Upper lobe of left lung (tissue), 6 donors: ENCODE results near the gene RNF44. TPM values are rescaled to one million over a fixed set of nuclear protein-coding genes. Genes with fewer than 3 reads are reported as not detected.

Source experiments
- ATAC-seq, 2 donors: fragments of 200-7000 bp; cut with Tn5 transposase; one replicate each; pipeline ENCODE4 v1.9.1; 2022; ENCODE audit warnings: mild to moderate bottlenecking in 2 of 2, moderate library complexity in 2 of 2; ENCODE audit not compliant: low FRiP score in 2 of 2
- DNase-seq, 2 donors: peaks; one replicate each; pipeline ENCODE4 v3.0.0-alpha.2; 2019 to 2020
- H3K27ac ChIP-seq, 4 donors: fragments of 200-600 bp; sonication (generic); one replicate each; pipeline ENCODE4 v1.5.1; 2016 to 2019
- H3K27me3 ChIP-seq, 4 donors: fragments of 200-600 bp; sonication (generic); one replicate each; pipeline ENCODE4 v1.5.1; 2017 to 2019
- H3K36me3 ChIP-seq, 4 donors: fragments of 200-600 bp; sonication (generic); one replicate each; pipeline ENCODE4 v1.5.1; 2016 to 2019
- H3K4me1 ChIP-seq, 4 donors: fragments of 200-600 bp; sonication (generic); one replicate each; pipeline ENCODE4 v1.5.1; 2018 to 2019
- H3K4me3 ChIP-seq, 4 donors: fragments of 200-600 bp; sonication (generic); one replicate each; pipeline ENCODE4 v1.5.1; 2017 to 2019; ENCODE audit warnings: mild to moderate bottlenecking in 2 of 4, moderate library complexity in 1 of 4
- H3K9me3 ChIP-seq, 4 donors: fragments of 200-600 bp; sonication (generic); one replicate each; pipeline ENCODE4 v1.5.1; 2018 to 2019
- CTCF ChIP-seq, 6 experiments: fragments of 450-650 bp in 4 of 6; fragments of 200-600 bp in 2 of 6; sonication (generic) in 2 of 6; IDR thresholded peaks; one replicate each; pipeline ENCODE4 v1.5.1; 2016 to 2019; ENCODE audit warnings: antibody characterized with exemption in 6 of 6
- EP300 ChIP-seq, 4 donors: sonication (generic); formaldehyde crosslinking; IDR thresholded peaks; one replicate each; pipeline ENCODE4 v1.5.1; 2017; ENCODE audit warnings: antibody characterized with exemption in 4 of 4, control low read depth in 2 of 4
- POLR2A ChIP-seq, 4 donors: fragments of 450-650 bp; IDR thresholded peaks; one replicate each; pipeline ENCODE4 v1.5.1; 2016 to 2017; ENCODE audit warnings: antibody characterized with exemption in 4 of 4, mild to moderate bottlenecking in 2 of 4
- POLR2AphosphoS5 ChIP-seq, 2 donors: sonication (generic); formaldehyde crosslinking; IDR thresholded peaks; one replicate each; pipeline ENCODE4 v1.5.1; 2017; ENCODE audit warnings: antibody characterized with exemption in 2 of 2
- WGBS, 2 donors: methylation state at CpG; one replicate each; pipeline ENCODE4 v1.1.5; 2017 to 2018; 5-methylcytosine and 5-hydroxymethylcytosine counted together
- total RNA-seq, 6 donors: library from RNA; depleted of rRNA in 4 of 6; stranded (reverse); fragments of >200 nt in 4 of 6; gene quantifications; one replicate each; pipeline versions ENCODE4 v1.1.0 to v1.2.1, GENCODE V29; 2016 to 2021
- donor health status: DM: no; HTN: no; CAD: no; lungs with moderate emphysema.
- donor health status: DM: no; HTN: yes; CAD: no; lungs with severe emphysema.

Gene RNF44
- total RNA-seq, 6 donors from 2014 or later: 13.4 to 76.5 (median 51.7) TPM

GRCh38 chr5:176577312-176578176, 40.3 kb upstream of the RNF44 start:
- no peaks in the 10 kb centered on the region for H3K27me3 ChIP-seq
- TF ChIP-seq EP300 (IDR thresholded peaks at IDR 0.05): no peak
- TF ChIP-seq POLR2A (IDR thresholded peaks at IDR 0.05): no peak
- TF ChIP-seq CTCF (IDR thresholded peaks at IDR 0.05): no peak
- no peak for TF ChIP-seq POLR2AphosphoS5 (IDR thresholded peaks at IDR 0.05)
- 83 to 88% methylated on average over 31 to 33 of the region's 36 CpGs for WGBS, 2 donors
- peaks cover 0 to 7% (median 0%) of the 10 kb centered on the region in 4 donors for H3K4me1 ChIP-seq
- no peaks in the 10 kb centered on the region for H3K36me3 ChIP-seq
- no peak overlapping the region for H3K4me3 ChIP-seq
- peak in 1 of 2 donors; percentile 75 for DNase-seq
- H3K9me3 ChIP-seq: no peaks in the 10 kb centered on the region
- H3K27ac ChIP-seq: no peak overlapping the region
- no peak for ATAC-seq

- Histone ChIP-seq H3K27ac (no peak overlapping the region), H3K36me3 (no peaks in the 10 kb centered on the region), H3K4me1 (peaks cover 0 to 7% (median 0%) of the 10 kb centered on the region in 4 donors), H3K4me3 (no peak overlapping the region), H3K27me3 (no peaks in the 10 kb centered on the region), H3K9me3 (no peaks in the 10 kb centered on the region)
- no peak for ATAC-seq
- DNase-seq: no peak
- no peak for TF ChIP-seq EP300 (IDR thresholded peaks at IDR 0.05)
- WGBS, 2 donors: 86% methylated on average over 17 to 37 of the region's 37 CpGs
Measured at GRCh38 chr5:176575488-176576422, 38.6 kb upstream of the RNF44 start.

GRCh38 chr5:176575066-176575465, 37.9 kb upstream of the RNF44 start:
- Histone ChIP-seq H3K36me3 (no peaks in the 10 kb centered on the region), H3K4me1 (peaks cover 0 to 7% (median 0%) of the 10 kb centered on the region in 4 donors), H3K27me3 (no peaks in the 10 kb centered on the region), H3K27ac (no peak overlapping the region), H3K4me3 (no peak overlapping the region), H3K9me3 (no peaks in the 10 kb centered on the region)
- TF ChIP-seq CTCF (IDR thresholded peaks at IDR 0.05): no peak
- TF ChIP-seq EP300 (IDR thresholded peaks at IDR 0.05): no peak
- no peak for TF ChIP-seq POLR2A (IDR thresholded peaks at IDR 0.05)
- TF ChIP-seq POLR2AphosphoS5 (IDR thresholded peaks at IDR 0.05): no peak
- ATAC-seq (no peak), DNase-seq (no peak)
- WGBS, 2 donors: 81 to 83% methylated on average over 10 to 13 of the region's 14 CpGs

- TF ChIP-seq POLR2A (IDR thresholded peaks at IDR 0.05) (no peak), CTCF (IDR thresholded peaks at IDR 0.05) (peak in 1 of 6 experiments; percentile 19)
- no peak overlapping the region for H3K27ac ChIP-seq
- DNase-seq: no peak
- no peaks in the 10 kb centered on the region for H3K36me3 ChIP-seq
- H3K27me3 ChIP-seq: no peaks in the 10 kb centered on the region
- H3K4me1 ChIP-seq: peaks cover 0 to 7% (median 0%) of the 10 kb centered on the region in 4 donors
- no peak for ATAC-seq
- WGBS, 2 donors: 46% methylated on average over 10 of the region's 10 CpGs; no CpG with 5 or more reads in 1 of the 2 donors
- no peaks in the 10 kb centered on the region for H3K9me3 ChIP-seq
- no peak overlapping the region for H3K4me3 ChIP-seq
Measured at GRCh38 chr5:176574297-176574591, 37.0 kb upstream of the RNF44 start.

GRCh38 chr5:176573564-176574296, 36.5 kb upstream of the RNF44 start:
- Histone ChIP-seq H3K27ac (no peak overlapping the region), H3K4me3 (no peak overlapping the region), H3K4me1 (peaks cover 0 to 7% (median 0%) of the 10 kb centered on the region in 4 donors), H3K36me3 (no peaks in the 10 kb centered on the region), H3K27me3 (no peaks in the 10 kb centered on the region), H3K9me3 (no peaks in the 10 kb centered on the region)
- DNase-seq (peak in 1 of 2 donors; percentile 69), ATAC-seq (peak; percentile 54 to 82)
- TF ChIP-seq POLR2A (IDR thresholded peaks at IDR 0.05) (no peak), CTCF (IDR thresholded peaks at IDR 0.05) (peak; percentile 70 to 80 (median 80)), POLR2AphosphoS5 (IDR thresholded peaks at IDR 0.05) (no peak), EP300 (IDR thresholded peaks at IDR 0.05) (no peak)
- 29 to 81% methylated on average over 6 to 18 of the region's 18 CpGs for WGBS, 2 donors
